Measurements from ENCODE around the gene PRPS1.

PRPS1 gene

GRCh38 chrX:107632346-107632745, 4.0 kb downstream of the PRPS1 start:
- Histone ChIP-seq H3K4me1 (ENCODE audit: insufficient read depth, low read length) (no peaks in the 10 kb centered on the region), H3K27ac (ENCODE audit: low read depth, low read length) (no peak overlapping the region), H3K36me3 (ENCODE audit: insufficient read depth, low read length) (no peaks in the 10 kb centered on the region), H3K4me3 (ENCODE audit: low read depth in 1 of 2, low read length in 2 of 2) (no peak overlapping the region), H3K9ac (ENCODE audit: low read length) (no peak overlapping the region), H3K9me3 (ENCODE audit: low read length) (no peaks in the 10 kb centered on the region), H3K27me3 (ENCODE audit: control insufficient read depth in 1 of 2, insufficient read depth in 2 of 2, low read length in 2 of 2) (no peaks in the 10 kb centered on the region)

DNA sequence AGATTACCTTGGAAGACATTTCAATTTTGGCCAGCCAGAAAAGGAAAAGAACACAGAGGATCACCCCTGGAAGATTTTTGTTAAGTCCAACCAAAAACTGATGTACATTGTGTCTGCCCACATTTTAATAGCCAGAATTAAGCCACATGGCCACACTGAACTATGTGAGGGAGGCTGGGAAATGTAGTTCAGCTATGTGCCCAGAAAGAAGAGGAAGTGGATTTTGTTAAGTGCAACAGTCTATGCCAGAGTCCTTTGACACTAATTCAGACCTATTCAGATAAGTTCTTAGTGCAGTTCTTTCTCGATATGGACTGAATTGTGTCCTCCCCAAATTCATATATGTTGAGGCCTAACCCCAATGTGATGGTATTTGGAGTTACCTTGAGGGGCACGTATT, 18.4 kb downstream of the PRPS1 start:
- Histone ChIP-seq H3K4me3 (ENCODE audit: low read depth in 1 of 2, low read length in 2 of 2) (no peak overlapping the region), H3K9ac (ENCODE audit: low read length) (no peak overlapping the region), H3K36me3 (ENCODE audit: insufficient read depth, low read length) (peaks cover 13% of the 10 kb centered on the region), H3K4me1 (ENCODE audit: insufficient read depth, low read length) (no peaks in the 10 kb centered on the region), H3K9me3 (ENCODE audit: low read length) (no peaks in the 10 kb centered on the region), H3K27me3 (ENCODE audit: control insufficient read depth in 1 of 2, insufficient read depth in 2 of 2, low read length in 2 of 2) (no peaks in the 10 kb centered on the region), H3K27ac (ENCODE audit: low read depth, low read length) (no peak overlapping the region)

GRCh38 chrX:107648332-107648731, 20.0 kb downstream of the PRPS1 start:
- no peak overlapping the region for H3K9ac ChIP-seq (ENCODE audit: low read length)

DNA sequence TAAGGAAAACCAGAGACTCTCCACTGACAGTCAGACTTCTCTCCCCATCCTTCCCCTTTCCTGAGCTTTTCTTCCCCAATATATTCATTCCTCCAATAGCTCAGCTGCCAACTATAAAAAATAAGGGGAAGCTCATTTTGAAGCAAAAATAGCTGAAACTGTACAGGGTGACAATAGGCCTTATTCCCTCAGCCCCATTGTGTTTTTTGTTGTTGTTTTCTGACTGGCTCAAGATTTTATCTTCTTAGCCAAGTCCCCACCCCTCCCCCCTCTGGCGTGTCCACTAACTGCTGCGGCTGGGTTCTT, 26.2 kb downstream of the PRPS1 start:
- Histone ChIP-seq H3K27ac (ENCODE audit: low read depth, low read length) (no peak overlapping the region), H3K36me3 (ENCODE audit: insufficient read depth, low read length) (no peaks in the 10 kb centered on the region), H3K27me3 (ENCODE audit: control insufficient read depth in 1 of 2, insufficient read depth in 2 of 2, low read length in 2 of 2) (no peaks in the 10 kb centered on the region), H3K9ac (ENCODE audit: low read length) (no peak overlapping the region), H3K4me1 (ENCODE audit: insufficient read depth, low read length) (peaks cover 8% of the 10 kb centered on the region), H3K4me3 (ENCODE audit: low read depth in 1 of 2, low read length in 2 of 2) (peak overlapping the region in 1 of 2 donors; percentile 7), H3K9me3 (ENCODE audit: low read length) (no peaks in the 10 kb centered on the region)

More at GRCh38 chrX:107648332-107648731, 20.0 kb downstream of the PRPS1 start:
- H3K4me1 ChIP-seq (ENCODE audit: insufficient read depth, low read length), result no peaks in the 10 kb centered on the region
- no peaks in the 10 kb centered on the region for H3K9me3 ChIP-seq (ENCODE audit: low read length)
- no peak overlapping the region for H3K27ac ChIP-seq (ENCODE audit: low read depth, low read length)
- H3K36me3 ChIP-seq (ENCODE audit: insufficient read depth, low read length), result peaks cover 10% of the 10 kb centered on the region
- H3K27me3 ChIP-seq (ENCODE audit: control insufficient read depth in 1 of 2, insufficient read depth in 2 of 2, low read length in 2 of 2), result no peaks in the 10 kb centered on the region
- H3K4me3 ChIP-seq (ENCODE audit: low read depth in 1 of 2, low read length in 2 of 2), result no peak overlapping the region

DNA sequence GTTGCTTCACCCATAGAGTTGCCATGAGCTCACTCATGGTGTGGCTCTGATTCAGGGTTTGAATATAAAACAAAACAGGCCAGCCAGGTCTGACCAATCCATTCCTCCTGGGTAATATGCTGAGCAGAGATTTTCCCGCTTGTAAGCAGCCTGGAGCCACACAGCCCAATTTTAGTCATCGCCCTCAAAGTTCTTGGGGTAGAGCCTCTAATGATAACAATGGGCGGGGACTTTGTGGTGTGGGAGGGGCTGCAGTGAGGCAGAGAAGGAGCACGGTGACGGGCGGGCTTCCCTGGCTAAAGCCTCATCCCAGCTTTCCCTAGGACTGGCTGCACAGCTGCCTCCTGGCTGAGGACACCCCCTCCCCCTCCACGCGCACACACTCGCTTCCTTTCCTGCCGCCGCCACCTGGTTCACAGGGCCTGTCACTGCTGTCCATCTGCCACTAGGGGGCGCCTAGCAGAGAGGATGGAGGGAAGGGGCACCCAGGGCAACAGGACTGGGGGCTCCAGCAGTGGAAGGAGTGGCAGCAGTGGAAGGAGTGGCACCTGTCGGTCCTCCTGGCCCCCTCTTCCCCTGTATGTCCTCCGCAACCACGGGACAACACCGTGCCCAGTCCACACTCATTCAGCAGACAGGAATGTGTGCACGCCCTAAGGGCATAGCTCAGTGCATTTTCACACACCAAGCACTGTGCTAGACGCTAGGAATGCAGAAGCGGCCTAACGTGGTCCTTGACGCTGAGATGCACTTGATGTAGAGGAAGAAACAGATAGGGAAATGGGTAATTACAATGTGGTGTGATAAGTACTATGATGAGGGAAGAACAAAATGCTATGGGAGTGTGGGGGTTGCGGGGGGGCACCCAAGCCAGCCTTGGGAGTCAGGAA, 26.8 kb downstream of the PRPS1 start:
- Histone ChIP-seq H3K27ac (ENCODE audit: low read depth, low read length) (no peak overlapping the region), H3K9ac (ENCODE audit: low read length) (no peak overlapping the region), H3K4me1 (ENCODE audit: insufficient read depth, low read length) (peaks cover 8% of the 10 kb centered on the region), H3K4me3 (ENCODE audit: low read depth in 1 of 2, low read length in 2 of 2) (peak overlapping the region in 1 of 2 donors; percentile 18), H3K36me3 (ENCODE audit: insufficient read depth, low read length) (no peaks in the 10 kb centered on the region), H3K9me3 (ENCODE audit: low read length) (no peaks in the 10 kb centered on the region), H3K27me3 (ENCODE audit: control insufficient read depth in 1 of 2, insufficient read depth in 2 of 2, low read length in 2 of 2) (no peaks in the 10 kb centered on the region)

- no peak overlapping the region for H3K27ac ChIP-seq (ENCODE audit: low read depth, low read length)
- no peaks in the 10 kb centered on the region for H3K36me3 ChIP-seq (ENCODE audit: insufficient read depth, low read length)
- no peak overlapping the region for H3K4me3 ChIP-seq (ENCODE audit: low read depth in 1 of 2, low read length in 2 of 2)
- no peaks in the 10 kb centered on the region for H3K27me3 ChIP-seq (ENCODE audit: control insufficient read depth in 1 of 2, insufficient read depth in 2 of 2, low read length in 2 of 2)
- H3K9ac ChIP-seq (ENCODE audit: low read length), result no peak overlapping the region
- H3K4me1 ChIP-seq (ENCODE audit: insufficient read depth, low read length), result peaks cover 8% of the 10 kb centered on the region
- no peaks in the 10 kb centered on the region for H3K9me3 ChIP-seq (ENCODE audit: low read length)
These were observed 28.7 kb downstream of the PRPS1 start for GRCh38 chrX:107656978-107657377.

GRCh38 chrX:107658660-107659059, 30.4 kb downstream of the PRPS1 start:
- H3K4me3 ChIP-seq (ENCODE audit: low read depth in 1 of 2, low read length in 2 of 2), result no peak overlapping the region
- H3K9me3 ChIP-seq (ENCODE audit: low read length), result no peaks in the 10 kb centered on the region
- peaks cover 8% of the 10 kb centered on the region for H3K4me1 ChIP-seq (ENCODE audit: insufficient read depth, low read length)
- H3K27me3 ChIP-seq (ENCODE audit: control insufficient read depth in 1 of 2, insufficient read depth in 2 of 2, low read length in 2 of 2), result no peaks in the 10 kb centered on the region
- no peak overlapping the region for H3K27ac ChIP-seq (ENCODE audit: low read depth, low read length)
- no peak overlapping the region for H3K9ac ChIP-seq (ENCODE audit: low read length)
- no peaks in the 10 kb centered on the region for H3K36me3 ChIP-seq (ENCODE audit: insufficient read depth, low read length)

DNA sequence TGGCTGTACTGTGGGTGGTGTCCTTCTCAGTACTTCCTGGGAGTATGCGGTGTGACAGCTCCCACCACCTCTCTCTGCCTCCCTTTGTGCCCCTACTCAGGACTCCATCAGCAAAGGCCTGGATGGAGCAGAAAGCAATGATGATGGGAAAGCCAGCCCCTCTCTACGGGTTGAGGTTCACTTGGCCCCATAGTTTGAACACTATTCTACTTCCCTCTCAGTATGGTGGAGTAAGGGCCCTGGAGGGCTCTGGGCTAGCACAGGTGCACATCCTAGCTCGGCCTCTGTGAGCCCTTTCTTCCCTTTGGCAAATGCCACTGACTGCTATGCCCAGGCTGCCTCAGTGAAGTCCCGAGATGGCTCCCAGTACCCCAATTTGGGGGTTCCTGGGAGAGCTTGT, 31.0 kb downstream of the PRPS1 start:
- H3K9ac ChIP-seq (ENCODE audit: low read length), result no peak overlapping the region
- peaks cover 8% of the 10 kb centered on the region for H3K4me1 ChIP-seq (ENCODE audit: insufficient read depth, low read length)
- no peaks in the 10 kb centered on the region for H3K36me3 ChIP-seq (ENCODE audit: insufficient read depth, low read length)
- no peak overlapping the region for H3K4me3 ChIP-seq (ENCODE audit: low read depth in 1 of 2, low read length in 2 of 2)
- H3K27ac ChIP-seq (ENCODE audit: low read depth, low read length), result no peak overlapping the region
- H3K9me3 ChIP-seq (ENCODE audit: low read length), result no peaks in the 10 kb centered on the region
- no peaks in the 10 kb centered on the region for H3K27me3 ChIP-seq (ENCODE audit: control insufficient read depth in 1 of 2, insufficient read depth in 2 of 2, low read length in 2 of 2)

DNA sequence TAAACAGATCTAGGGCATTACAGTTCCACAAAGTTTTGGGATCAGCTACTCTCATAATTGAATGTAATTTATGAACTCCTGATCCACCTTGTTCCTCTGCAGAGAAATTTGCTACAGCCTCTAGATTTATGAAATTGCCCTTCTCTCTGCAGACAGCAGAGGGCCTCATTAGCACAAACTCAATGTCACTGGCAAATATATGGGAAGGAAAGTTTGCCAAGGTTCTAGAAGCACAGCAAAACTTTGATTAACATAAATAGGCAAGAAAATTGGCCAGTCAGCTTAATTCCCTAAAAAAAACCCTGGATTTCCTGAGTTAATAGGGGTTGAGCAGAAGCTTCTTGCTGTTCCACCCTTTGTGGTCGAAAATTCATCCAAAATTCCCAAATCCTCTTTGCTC, 31.5 kb downstream of the PRPS1 start:
- no peak overlapping the region for H3K9ac ChIP-seq (ENCODE audit: low read length)
- no peak overlapping the region for H3K27ac ChIP-seq (ENCODE audit: low read depth, low read length)
- no peak overlapping the region for H3K4me3 ChIP-seq (ENCODE audit: low read depth in 1 of 2, low read length in 2 of 2)
- H3K27me3 ChIP-seq (ENCODE audit: control insufficient read depth in 1 of 2, insufficient read depth in 2 of 2, low read length in 2 of 2), result no peaks in the 10 kb centered on the region
- no peaks in the 10 kb centered on the region for H3K36me3 ChIP-seq (ENCODE audit: insufficient read depth, low read length)
- peaks cover 3% of the 10 kb centered on the region for H3K4me1 ChIP-seq (ENCODE audit: insufficient read depth, low read length)
- H3K9me3 ChIP-seq (ENCODE audit: low read length), result no peaks in the 10 kb centered on the region

DNA sequence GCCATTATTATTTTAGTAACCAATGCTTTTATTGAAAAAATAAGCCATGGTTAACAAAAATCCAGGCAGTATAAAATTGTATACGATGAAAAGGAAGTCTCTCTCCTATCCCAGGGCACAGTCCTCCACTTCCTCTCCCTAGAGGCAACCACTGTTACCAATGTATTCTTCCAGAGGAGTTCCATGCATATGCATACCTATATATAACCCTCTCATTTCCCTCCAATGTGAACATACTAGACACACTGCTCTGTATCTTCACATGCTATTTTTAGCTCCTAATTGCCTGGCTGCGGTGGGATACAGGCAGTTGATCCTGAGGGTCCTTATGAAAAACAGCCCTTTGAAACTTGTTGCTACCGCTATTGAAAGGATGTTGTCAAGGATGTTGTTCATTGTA, 33.8 kb downstream of the PRPS1 start:
- no peaks in the 10 kb centered on the region for H3K27me3 ChIP-seq (ENCODE audit: control insufficient read depth in 1 of 2, insufficient read depth in 2 of 2, low read length in 2 of 2)
- H3K9ac ChIP-seq (ENCODE audit: low read length), result no peak overlapping the region
- H3K27ac ChIP-seq (ENCODE audit: low read depth, low read length), result no peak overlapping the region
- no peaks in the 10 kb centered on the region for H3K36me3 ChIP-seq (ENCODE audit: insufficient read depth, low read length)
- no peaks in the 10 kb centered on the region for H3K9me3 ChIP-seq (ENCODE audit: low read length)
- H3K4me1 ChIP-seq (ENCODE audit: insufficient read depth, low read length), result no peaks in the 10 kb centered on the region
- H3K4me3 ChIP-seq (ENCODE audit: low read depth in 1 of 2, low read length in 2 of 2), result no peak overlapping the region

- Histone ChIP-seq H3K4me3 (ENCODE audit: low read depth in 1 of 2, low read length in 2 of 2) (no peak overlapping the region), H3K27me3 (ENCODE audit: control insufficient read depth in 1 of 2, insufficient read depth in 2 of 2, low read length in 2 of 2) (no peaks in the 10 kb centered on the region), H3K36me3 (ENCODE audit: insufficient read depth, low read length) (no peaks in the 10 kb centered on the region), H3K9ac (ENCODE audit: low read length) (no peak overlapping the region), H3K4me1 (ENCODE audit: insufficient read depth, low read length) (no peaks in the 10 kb centered on the region), H3K27ac (ENCODE audit: low read depth, low read length) (no peak overlapping the region), H3K9me3 (ENCODE audit: low read length) (no peaks in the 10 kb centered on the region)
These were observed 34.5 kb downstream of the PRPS1 start for GRCh38 chrX:107662824-107663223.

GRCh38 chrX:107666931-107667330, 38.6 kb downstream of the PRPS1 start:
- no peaks in the 10 kb centered on the region for H3K27me3 ChIP-seq (ENCODE audit: control insufficient read depth in 1 of 2, insufficient read depth in 2 of 2, low read length in 2 of 2)
- no peak overlapping the region for H3K27ac ChIP-seq (ENCODE audit: low read depth, low read length)
- H3K36me3 ChIP-seq (ENCODE audit: insufficient read depth, low read length), result no peaks in the 10 kb centered on the region

More at GRCh38 chrX:107666931-107667330, 38.6 kb downstream of the PRPS1 start:
- Histone ChIP-seq H3K9me3 (ENCODE audit: low read length) (no peaks in the 10 kb centered on the region), H3K4me3 (ENCODE audit: low read depth in 1 of 2, low read length in 2 of 2) (no peak overlapping the region), H3K9ac (ENCODE audit: low read length) (no peak overlapping the region), H3K4me1 (ENCODE audit: insufficient read depth, low read length) (no peaks in the 10 kb centered on the region)

All from muscle layer of colon (tissue), 2 donors.